Cardiac muscle cell (in vitro differentiated cells and primary cell): ENCODE measurements around the gene RELCH. TPM values are rescaled to one million over a fixed set of nuclear protein-coding genes. Genes with fewer than 3 reads are reported as not detected.

Experiments used
- DNase-seq, 2 donors: peaks; one replicate each; pipeline versions ENCODE4 v3.0.0 to v3.0.0-alpha.2; 2010 to 2017; ENCODE audit warnings: low read depth in 1 of 2, low spot score in 1 of 2
- H3K27ac ChIP-seq: fragments of 200-600 bp; sonication (generic); 2 replicates; pipeline ENCODE4 v1.5.1; 2016
- H3K27me3 ChIP-seq: fragments of 200-600 bp; sonication (generic); 2 replicates; pipeline ENCODE4 v1.6.0; 2016; ENCODE audit warnings: control low read depth
- H3K36me3 ChIP-seq: fragments of 200-600 bp; sonication (generic); 2 replicates; pipeline ENCODE4 v1.5.1; 2016; ENCODE audit warnings: control low read depth
- H3K4me1 ChIP-seq: fragments of 200-600 bp; sonication (generic); 2 replicates; pipeline ENCODE4 v1.8.1; 2017; ENCODE audit warnings: low read depth, mild to moderate bottlenecking, mixed run types
- H3K4me3 ChIP-seq: fragments of 200-600 bp; sonication (generic); 2 replicates; pipeline ENCODE4 v1.5.1; 2016; ENCODE audit warnings: mild to moderate bottlenecking
- H3K9me3 ChIP-seq: fragments of 200-600 bp; sonication (generic); 2 replicates; pipeline ENCODE4 v1.5.1; 2017; ENCODE audit warnings: low read depth, mild to moderate bottlenecking, control low read depth
- CTCF ChIP-seq: IDR thresholded peaks from 2 replicates; pipeline ENCODE4 v1.5.1; 2012; ENCODE audit warnings: low read depth, mild to moderate bottlenecking, low read length
- polyA plus RNA-seq: library from polyadenylated mRNA; unstranded; fragments of >200 nt; fragmentation: Nextera tagmentation; extraction: Ambion mirVana; gene quantifications from 2 replicates; pipeline ENCODE4 v1.2.1, GENCODE V29; 2016
- total RNA-seq: library from RNA; depleted of rRNA; stranded (reverse); fragments of >200 nt; gene quantifications from 2 replicates; pipeline ENCODE4 v1.2.3, GENCODE V29; 2016

The RELCH gene
- total RNA-seq = 26.8 and 26.9 TPM in 2 replicates
- 11.7 and 14.8 TPM in 2 replicates for polyA plus RNA-seq

- Histone ChIP-seq H3K4me3 (peak within 1 kb of the TSS; percentile 73), H3K27ac (peak within 1 kb of the TSS; percentile 87), H3K9me3 (no peaks in the 10 kb centered on the region), H3K27me3 (no peaks in the 10 kb centered on the region), H3K36me3 (no peaks in the 10 kb centered on the region), H3K4me1 (peaks cover 13% of the 10 kb centered on the region)
- peak; percentile 99 for DNase-seq
- no peak for TF ChIP-seq CTCF
Observed at GRCh38 chr18:62186774-62187542, at the start of gene RELCH, which contains the start of gene PIGN. TSS of gene RELCH (plus strand) at chr18:62187255. CDS start at chr18:62187506, 251 bp downstream. TSS of gene PIGN (minus strand) at chr18:62187056. CDS start at chr18:62161353, 25,703 bp downstream.

GRCh38 chr18:62138461-62139235 lies 48.4 kb upstream of the RELCH start:
- no peak for TF ChIP-seq CTCF
- DNase-seq = no peak
- Histone ChIP-seq H3K27me3 (no peaks in the 10 kb centered on the region), H3K36me3 (peaks cover 9% of the 10 kb centered on the region), H3K4me1 (no peaks in the 10 kb centered on the region), H3K9me3 (no peaks in the 10 kb centered on the region), H3K4me3 (no peak overlapping the region), H3K27ac (no peak overlapping the region)

- no peak overlapping the region for H3K27ac ChIP-seq
- H3K27me3 ChIP-seq = no peaks in the 10 kb centered on the region
- no peak for TF ChIP-seq CTCF
- peaks cover 9% of the 10 kb centered on the region for H3K36me3 ChIP-seq
- H3K4me3 ChIP-seq = no peak overlapping the region
- H3K9me3 ChIP-seq = no peaks in the 10 kb centered on the region
- peaks cover 6% of the 10 kb centered on the region for H3K4me1 ChIP-seq
- no peak for DNase-seq
Observed at GRCh38 chr18:62140259-62140658, 46.8 kb upstream of the RELCH start.

- Histone ChIP-seq H3K27ac (no peak overlapping the region), H3K9me3 (no peaks in the 10 kb centered on the region), H3K36me3 (peaks cover 9% of the 10 kb centered on the region), H3K27me3 (no peaks in the 10 kb centered on the region), H3K4me1 (peaks cover 6% of the 10 kb centered on the region), H3K4me3 (no peak overlapping the region)
- DNase-seq = peak in 1 of 2 donors; percentile 25
- no peak for TF ChIP-seq CTCF
Observed at GRCh38 chr18:62144338-62144737, 42.7 kb upstream of the RELCH start.

GRCh38 chr18:62151068-62151771 lies 35.8 kb upstream of the RELCH start:
- TF ChIP-seq CTCF = no peak
- no peaks in the 10 kb centered on the region for H3K36me3 ChIP-seq
- DNase-seq = no peak
- H3K4me3 ChIP-seq = no peak overlapping the region
- H3K9me3 ChIP-seq = no peaks in the 10 kb centered on the region
- H3K27me3 ChIP-seq = no peaks in the 10 kb centered on the region
- no peaks in the 10 kb centered on the region for H3K4me1 ChIP-seq
- no peak overlapping the region for H3K27ac ChIP-seq
